Spleen (tissue), 7 donors: Measurements from ENCODE around the gene ATG5.

Source experiments
- CTCF ChIP-seq, 11 experiments: fragments of 200-600 bp in 7 of 11; fragments of 450-650 bp in 4 of 11; sonication (generic) in 4 of 11; IDR thresholded peaks in 8 of 11; conservative IDR thresholded peaks in 3 of 11; 1 replicate in 7 of 11; 2 replicates in 4 of 11; pipeline versions ENCODE4 v1.4.0 to v1.8.0; 2016 to 2021; ENCODE audit warnings: antibody characterized with exemption in 11 of 11, inconsistent platforms in 4 of 11, mild to moderate bottlenecking in 1 of 11
- POLR2A ChIP-seq, 3 donors: fragments of 450-650 bp; IDR thresholded peaks; one replicate each; pipeline ENCODE4 v1.5.1; 2017; ENCODE audit warnings: antibody characterized with exemption in 3 of 3, mild to moderate bottlenecking in 1 of 3
- POLR2AphosphoS5 ChIP-seq, 3 donors: sonication (generic); formaldehyde crosslinking; IDR thresholded peaks; one replicate each; pipeline ENCODE4 v1.5.1; 2017; ENCODE audit warnings: antibody characterized with exemption in 3 of 3
- donor health status: DM: no; HTN: no; CAD: no; lungs with moderate emphysema.
- donor health status: DM: no; HTN: no; CAD: no.
- donor health status: DM: no; HTN: no; CAD: no.

GRCh38 chr6:106183430-106183829 lies 142.1 kb downstream of the ATG5 start:
- TF ChIP-seq CTCF (IDR thresholded peaks at IDR 0.05 in 8 of 11, conservative IDR thresholded peaks at IDR 0.05 in 3 of 11) (no peak), POLR2AphosphoS5 (IDR thresholded peaks at IDR 0.05) (no peak), POLR2A (IDR thresholded peaks at IDR 0.05) (no peak)
